DMS 273 (cell line): ENCODE results near the gene SUPT6H.

ENCODE experiments used
- DNase-seq: peaks from one replicate; lab custom pipeline; 2025; ENCODE audit not compliant: unreplicated experiment; lab: John Stamatoyannopoulos, UW

Gene SUPT6H

DNA sequence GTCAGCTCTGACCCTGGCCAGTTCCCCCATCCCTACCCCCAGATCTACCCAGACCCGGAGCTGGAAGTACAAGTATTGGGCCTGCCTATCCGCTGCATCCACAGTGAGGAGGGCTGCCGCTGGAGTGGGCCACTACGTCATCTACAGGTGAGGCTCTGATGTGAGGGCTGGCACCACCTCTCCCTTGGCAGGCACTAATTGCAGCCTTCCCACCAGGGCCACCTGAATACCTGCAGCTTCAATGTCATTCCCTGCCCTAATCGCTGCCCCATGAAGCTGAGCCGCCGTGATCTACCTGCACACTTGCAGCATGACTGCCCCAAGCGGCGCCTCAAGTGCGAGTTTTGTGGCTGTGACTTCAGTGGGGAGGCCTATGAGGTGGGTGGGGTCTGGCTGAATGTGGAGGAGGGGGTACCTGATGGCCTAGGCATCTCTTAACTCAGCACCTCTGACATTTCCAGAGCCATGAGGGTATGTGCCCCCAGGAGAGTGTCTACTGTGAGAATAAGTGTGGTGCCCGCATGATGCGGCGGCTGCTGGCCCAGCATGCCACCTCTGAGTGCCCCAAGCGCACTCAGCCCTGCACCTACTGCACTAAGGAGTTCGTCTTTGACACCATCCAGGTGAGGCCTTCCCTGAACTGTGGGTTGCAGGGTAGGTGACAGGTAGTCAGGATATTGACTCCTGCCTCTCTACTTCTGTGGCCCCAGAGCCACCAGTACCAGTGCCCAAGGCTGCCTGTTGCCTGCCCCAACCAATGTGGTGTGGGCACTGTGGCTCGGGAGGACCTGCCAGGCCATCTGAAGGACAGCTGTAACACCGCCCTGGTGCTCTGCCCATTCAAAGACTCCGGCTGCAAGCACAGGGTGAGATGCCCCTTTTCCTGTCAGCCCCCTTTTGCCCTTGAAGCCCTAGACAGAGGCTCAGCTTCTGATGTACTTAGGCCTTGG, 86.1 kb downstream of the SUPT6H start:
- DNase-seq = no peak

DNA sequence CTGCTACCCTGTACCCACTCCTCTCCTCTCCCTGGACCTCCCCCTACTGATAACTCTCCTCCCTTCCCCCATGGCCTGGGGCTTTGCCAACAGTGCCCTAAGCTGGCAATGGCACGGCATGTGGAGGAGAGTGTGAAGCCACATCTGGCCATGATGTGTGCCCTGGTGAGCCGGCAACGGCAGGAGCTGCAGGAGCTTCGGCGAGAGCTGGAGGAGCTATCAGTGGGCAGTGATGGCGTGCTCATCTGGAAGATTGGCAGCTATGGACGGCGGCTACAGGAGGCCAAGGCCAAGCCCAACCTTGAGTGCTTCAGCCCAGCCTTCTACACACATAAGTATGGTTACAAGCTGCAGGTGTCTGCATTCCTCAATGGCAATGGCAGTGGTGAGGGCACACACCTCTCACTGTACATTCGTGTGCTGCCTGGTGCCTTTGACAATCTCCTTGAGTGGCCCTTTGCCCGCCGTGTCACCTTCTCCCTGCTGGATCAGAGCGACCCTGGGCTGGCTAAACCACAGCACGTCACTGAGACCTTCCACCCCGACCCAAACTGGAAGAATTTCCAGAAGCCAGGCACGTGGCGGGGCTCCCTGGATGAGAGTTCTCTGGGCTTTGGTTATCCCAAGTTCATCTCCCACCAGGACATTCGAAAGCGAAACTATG, 87.0 kb downstream of the SUPT6H start:
- DNase-seq = peak; percentile 39

DNA sequence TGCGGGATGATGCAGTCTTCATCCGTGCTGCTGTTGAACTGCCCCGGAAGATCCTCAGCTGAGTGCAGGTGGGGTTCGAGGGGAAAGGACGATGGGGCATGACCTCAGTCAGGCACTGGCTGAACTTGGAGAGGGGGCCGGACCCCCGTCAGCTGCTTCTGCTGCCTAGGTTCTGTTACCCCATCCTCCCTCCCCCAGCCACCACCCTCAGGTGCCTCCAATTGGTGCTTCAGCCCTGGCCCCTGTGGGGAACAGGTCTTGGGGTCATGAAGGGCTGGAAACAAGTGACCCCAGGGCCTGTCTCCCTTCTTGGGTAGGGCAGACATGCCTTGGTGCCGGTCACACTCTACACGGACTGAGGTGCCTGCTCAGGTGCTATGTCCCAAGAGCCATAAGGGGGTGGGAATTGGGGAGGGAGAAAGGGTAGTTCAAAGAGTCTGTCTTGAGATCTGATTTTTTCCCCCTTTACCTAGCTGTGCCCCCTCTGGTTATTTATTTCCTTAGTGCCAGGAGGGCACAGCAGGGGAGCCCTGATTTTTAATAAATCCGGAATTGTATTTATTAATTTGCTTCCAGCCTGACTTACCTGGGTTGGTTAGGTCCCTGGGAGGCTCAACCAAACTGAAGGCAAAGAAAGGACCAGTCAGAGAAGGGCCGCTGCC, 87.6 kb downstream of the SUPT6H start:
- no peak for DNase-seq

DNA sequence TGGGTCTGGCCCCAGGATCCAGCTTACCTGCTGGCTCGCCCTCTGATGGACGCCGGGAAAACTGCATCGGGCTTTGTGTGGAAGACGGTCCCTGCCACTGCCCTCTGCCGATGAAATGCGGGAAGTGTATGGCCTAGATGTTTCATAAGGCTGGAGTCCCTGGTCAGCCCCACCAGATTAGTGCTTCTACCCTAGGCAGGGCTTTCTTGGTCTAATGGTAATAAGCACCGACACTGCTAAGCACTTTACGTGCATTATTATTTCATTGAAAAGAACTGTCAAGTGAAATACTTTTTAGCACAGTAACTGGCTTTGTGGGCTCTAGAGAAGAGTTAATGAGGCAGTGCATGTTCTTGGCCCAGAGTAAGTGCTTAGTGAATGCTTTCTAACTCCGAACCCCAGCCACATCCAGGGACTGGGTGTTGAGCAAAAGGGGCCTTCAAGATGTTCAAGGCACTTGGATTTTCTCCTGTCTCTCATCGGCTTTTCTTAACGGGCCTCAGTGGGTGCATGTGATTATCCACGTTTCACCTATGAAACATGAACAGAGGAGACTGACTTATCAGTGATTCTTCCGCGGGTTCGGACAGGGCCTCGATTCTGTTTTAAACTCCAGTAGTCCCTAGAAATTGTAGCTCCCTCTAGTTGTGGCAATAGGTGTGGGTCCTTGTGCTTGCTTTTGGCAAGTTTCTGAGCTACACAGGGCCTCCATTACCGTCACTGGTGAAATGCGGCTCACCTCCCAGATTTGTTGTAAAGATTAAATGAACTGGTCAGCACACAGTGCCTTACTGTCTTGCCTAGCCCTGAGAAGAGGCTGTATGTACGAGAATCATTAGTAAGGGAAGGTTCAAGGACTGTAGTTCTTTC, 88.4 kb downstream of the SUPT6H start:
- peak; percentile 97 for DNase-seq

DNA sequence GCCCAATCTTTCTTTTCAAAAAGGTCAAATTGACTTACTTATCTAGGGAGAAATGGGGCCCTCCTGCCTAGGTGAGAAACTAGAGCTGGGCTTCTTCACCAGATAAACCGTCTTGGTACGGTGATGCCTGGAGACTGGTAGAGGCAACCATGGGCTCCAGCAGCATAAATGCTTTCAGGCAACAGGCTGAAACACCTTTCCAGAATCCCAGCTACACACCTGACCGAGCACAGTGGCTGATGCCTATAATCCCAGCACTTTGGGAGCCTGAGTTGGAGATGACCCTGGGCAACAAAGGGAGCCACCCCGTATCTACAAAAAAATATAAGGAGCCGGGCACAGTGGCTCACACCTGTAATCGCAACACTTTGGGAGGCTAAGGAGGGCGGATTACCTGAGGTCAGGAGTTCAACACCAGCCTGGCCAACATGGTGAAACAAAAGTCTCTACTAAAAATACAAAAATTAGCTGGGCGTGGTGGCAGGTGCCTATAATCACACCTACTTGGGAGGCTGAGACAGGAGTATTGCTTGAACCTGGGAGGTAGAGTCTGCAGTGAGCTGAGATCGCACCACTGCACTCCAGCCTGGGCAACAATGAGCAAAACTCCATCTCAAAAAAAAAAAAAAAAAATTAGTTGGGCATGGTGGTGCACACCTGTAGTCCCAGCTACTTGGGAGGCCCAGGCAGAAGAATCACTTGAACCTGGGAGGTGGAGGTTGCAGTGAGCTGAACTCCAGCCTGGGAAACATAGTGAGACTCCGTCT, 89.8 kb downstream of the SUPT6H start:
- no peak for DNase-seq
